ENCODE measurements around the gene IMMP2L.

IMMP2L gene

DNA sequence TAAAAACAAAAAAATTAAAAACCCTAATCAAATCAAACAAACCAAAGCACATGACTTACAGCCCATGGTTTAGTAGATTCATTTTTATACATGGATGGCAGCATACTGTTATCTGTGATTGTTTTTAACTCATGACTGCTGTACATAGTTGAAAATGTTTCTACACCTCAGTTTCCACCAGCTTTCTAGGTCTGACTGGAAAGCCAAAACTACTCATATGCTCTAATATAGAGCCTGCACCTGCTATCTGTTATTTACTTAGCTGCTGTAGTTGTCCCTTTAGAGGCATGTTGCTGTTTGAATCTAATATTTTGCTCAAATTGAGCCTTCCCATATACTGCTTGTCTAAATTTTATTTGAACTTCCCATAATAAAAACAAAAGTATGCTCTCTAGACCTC is 761.3 kb downstream of the IMMP2L start:
- DNase-seq (ENCODE audit: low spot score), result no peak

GRCh38 chr7:110797656-110798055 is 764.6 kb downstream of the IMMP2L start:
- DNase-seq (ENCODE audit: low spot score), result no peak

DNA sequence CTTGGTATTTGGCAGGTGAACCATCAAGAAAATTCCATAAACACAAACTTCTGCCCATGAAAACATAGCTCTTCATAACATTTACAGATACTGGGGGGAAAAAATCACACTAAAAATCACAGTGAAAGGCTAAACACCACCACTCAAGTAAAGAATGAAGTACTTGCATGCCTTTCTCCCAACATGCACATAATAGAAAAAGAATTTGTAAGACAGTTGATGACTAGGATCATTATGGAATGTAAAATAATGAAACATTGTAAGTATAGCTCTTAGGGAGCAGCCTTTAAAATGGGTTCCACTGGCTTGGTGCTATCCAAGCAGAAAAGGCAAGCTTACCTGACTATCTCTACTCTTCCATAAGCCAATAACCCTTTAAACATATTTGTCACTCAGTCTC is 771.3 kb downstream of the IMMP2L start:
- DNase-seq (ENCODE audit: low spot score), result no peak

DNA sequence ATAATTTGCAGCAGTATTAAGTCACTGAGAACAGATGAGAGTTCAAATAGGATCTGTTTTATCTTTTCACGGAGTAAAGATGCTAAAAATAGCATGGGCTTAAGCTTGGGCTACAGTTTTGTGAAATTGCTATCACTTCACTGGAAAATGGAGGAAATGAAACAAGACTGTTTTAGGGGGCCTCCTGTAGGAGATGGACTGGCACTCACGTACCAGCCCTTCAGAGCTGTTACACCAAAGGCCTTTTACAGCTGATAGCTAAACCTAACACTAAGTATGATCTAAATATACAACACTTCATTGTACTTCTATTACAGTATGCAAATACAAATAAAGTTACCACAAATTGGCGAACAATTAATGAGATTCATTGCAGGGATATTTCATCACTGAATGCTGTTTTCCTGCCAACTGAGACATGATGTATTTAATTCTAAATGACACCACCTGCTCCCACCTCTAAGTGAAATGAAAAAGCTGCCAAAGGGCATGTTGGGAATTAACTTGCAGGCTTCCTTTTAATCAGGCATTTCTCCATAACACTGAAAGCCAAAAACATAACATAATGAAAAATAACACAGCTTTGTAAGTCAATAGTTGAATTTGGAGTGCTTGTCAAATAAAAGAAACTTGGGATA is 775.8 kb downstream of the IMMP2L start:
- no peak for DNase-seq (ENCODE audit: low spot score)

GRCh38 chr7:110784749-110785148 is 777.5 kb downstream of the IMMP2L start:
- no peak for DNase-seq (ENCODE audit: low spot score)

GRCh38 chr7:110780712-110781111 is 781.6 kb downstream of the IMMP2L start:
- DNase-seq (ENCODE audit: low spot score), result no peak

DNA sequence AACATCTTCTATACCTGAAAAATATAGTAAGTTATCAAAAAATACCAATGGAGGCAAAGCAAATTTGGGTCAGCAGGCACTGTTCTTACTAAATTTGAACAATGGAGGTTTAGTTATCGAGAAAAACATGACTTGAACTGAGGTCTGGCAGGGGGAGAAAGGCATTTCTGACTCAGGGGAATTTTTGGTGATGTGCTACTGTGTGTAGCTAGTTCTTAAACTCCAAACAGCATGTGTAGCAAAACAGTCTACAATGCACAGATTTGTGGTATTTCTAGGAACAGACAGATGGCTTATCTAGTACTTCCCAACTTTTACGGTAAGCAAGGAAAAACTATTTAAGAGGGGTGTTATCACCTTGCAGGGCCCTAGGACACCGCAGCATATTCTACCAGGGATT is 783.0 kb downstream of the IMMP2L start:
- no peak for DNase-seq (ENCODE audit: low spot score)

GRCh38 chr7:110775046-110775445 is 787.2 kb downstream of the IMMP2L start:
- DNase-seq (ENCODE audit: low spot score), result no peak

DNA sequence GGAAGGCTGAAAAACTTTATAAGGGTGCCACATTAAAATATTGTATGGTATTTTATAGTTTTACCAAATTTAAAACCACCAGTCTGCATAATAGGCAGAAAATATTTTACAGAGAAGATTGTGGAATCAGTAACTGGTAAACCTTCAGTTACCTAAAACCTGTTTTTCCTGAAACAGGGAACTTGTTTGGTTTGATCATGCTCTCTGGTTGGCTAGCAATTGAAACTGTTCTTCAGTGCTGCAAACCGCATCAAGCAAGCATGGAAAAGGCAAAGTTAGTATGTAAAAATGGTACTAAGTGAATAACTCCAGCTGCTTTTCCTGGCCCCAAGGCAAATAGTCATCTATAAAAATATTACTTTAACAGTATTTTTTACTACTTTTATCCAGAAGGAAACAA is 788.2 kb downstream of the IMMP2L start:
- DNase-seq (ENCODE audit: low spot score), result no peak

DNA sequence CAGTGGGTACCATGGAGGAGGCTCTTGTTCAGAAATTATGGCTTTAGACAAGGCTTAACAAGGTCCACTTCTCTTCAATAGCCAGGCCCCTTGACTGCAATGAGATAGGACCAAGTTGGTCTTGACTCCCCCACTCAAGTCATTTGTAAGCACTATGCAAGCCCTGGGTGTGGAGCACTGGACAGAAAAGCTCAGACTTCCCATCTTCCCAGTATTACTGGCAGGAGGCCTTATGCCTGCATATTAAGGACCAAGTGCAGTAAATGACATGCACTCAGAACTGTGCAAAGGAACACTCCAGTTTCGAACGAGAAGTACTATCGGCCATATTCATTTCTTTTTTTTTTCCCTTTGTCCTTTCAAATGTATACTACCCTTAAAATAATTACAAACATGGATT is 789.7 kb downstream of the IMMP2L start:
- DNase-seq (ENCODE audit: low spot score), result no peak

GRCh38 chr7:110771717-110772116 is 790.6 kb downstream of the IMMP2L start:
- DNase-seq (ENCODE audit: low spot score), result no peak

- no peak for DNase-seq (ENCODE audit: low spot score)
Measured at GRCh38 chr7:110767550-110768110, 794.7 kb downstream of the IMMP2L start.

DNA sequence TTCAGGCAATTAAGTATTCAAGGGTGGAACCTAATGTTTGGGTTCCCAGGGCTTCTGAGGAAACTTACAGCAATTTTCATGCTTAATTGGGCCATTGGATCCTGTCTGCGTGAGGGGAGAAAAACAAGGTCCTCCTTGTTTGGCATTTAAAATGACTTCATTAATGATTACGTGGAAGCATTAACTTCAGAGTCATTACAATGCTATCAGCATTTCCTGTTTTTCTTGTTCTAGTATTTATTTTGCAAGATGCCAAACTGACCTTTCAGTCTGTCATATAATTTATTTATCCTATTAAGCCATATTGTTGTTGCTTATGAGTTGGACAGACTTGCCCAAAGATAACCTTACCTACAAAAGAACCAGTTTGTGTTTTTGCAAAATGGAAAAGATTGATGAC is 795.4 kb downstream of the IMMP2L start:
- peak; percentile 60 for DNase-seq (ENCODE audit: low spot score)

DNA sequence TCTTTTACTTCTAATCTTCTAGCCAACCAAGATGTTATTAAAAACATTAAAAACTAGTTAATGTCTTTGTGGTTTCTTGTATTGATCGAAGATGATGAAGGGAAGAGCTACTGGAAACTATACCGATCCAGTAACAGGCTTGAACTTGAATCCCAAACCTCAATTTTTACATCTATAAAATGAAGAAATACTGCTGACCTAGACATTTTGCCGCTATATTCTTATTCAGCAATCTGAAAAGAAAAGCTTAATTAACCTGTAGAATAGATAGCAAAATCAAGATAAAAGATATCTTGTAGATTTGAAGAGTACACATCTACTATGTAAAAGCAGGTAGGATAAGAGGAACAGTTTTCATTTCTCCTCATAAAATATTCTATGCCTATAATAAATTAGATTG is 797.4 kb downstream of the IMMP2L start:
- DNase-seq (ENCODE audit: low spot score), result no peak

GRCh38 chr7:110762546-110763225 is 799.6 kb downstream of the IMMP2L start:
- DNase-seq (ENCODE audit: low spot score), result no peak

- DNase-seq (ENCODE audit: low spot score), result peak; percentile 90
Measured at GRCh38 chr7:110760341-110760740, 802.0 kb downstream of the IMMP2L start.

- no peak for DNase-seq (ENCODE audit: low spot score)
Measured at GRCh38 chr7:110759069-110759468, 803.2 kb downstream of the IMMP2L start.

DNA sequence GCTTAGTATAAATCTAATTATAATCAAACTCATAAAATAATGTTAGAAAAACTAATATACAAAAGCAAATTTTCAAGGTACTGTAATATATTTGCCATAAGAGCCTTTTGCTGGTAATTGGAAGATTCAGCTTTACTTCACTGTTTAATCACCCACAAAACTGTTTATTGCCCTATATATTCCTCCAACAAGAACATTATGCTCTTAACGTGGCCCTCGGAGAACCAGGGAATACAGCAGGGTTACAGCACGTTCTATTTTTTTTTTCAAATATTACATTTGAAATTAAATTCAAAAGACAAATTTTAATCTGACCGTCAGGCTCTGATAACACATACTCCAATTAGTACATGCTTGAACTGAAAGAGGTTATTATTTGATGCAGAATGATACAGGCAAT is 807.6 kb downstream of the IMMP2L start:
- DNase-seq (ENCODE audit: low spot score), result no peak

DNA sequence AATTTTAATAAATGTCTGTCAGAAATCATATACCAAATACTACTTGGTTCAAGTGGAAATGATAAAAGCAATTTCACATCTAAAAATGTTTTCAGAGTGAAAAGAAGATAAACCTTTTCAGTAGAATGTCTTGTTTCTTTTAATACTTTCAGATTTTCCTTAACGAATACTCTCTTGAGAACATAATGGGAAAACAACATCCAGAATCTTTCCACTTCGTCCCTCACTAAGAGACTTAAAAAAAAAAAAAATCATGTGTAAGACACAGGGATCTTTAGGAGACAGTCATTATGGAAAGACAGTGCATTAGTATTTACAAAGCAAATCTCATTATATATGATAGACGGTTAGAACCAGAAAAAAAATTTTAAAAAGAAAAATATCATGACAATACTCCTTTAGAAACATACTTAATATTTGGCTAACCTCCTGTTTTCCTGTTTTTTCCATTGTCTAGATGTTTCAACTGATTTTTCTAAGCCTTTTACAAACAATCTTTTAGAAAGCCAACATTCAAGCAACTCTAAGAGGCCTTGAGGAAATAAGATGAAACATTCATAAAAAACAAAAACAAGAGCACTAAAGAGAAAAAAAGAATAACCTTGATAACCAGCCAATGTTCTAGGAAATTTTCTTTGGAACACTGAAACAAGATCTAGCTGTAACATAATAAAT is 811.2 kb downstream of the IMMP2L start:
- no peak for DNase-seq (ENCODE audit: low spot score)

- DNase-seq (ENCODE audit: low spot score), result no peak
Measured at GRCh38 chr7:110733221-110733620, 829.1 kb downstream of the IMMP2L start.

- no peak for DNase-seq (ENCODE audit: low spot score)
Measured at GRCh38 chr7:110724811-110725210, 837.5 kb downstream of the IMMP2L start.

GRCh38 chr7:110721395-110721794 is 840.9 kb downstream of the IMMP2L start:
- DNase-seq (ENCODE audit: low spot score), result no peak

DNA sequence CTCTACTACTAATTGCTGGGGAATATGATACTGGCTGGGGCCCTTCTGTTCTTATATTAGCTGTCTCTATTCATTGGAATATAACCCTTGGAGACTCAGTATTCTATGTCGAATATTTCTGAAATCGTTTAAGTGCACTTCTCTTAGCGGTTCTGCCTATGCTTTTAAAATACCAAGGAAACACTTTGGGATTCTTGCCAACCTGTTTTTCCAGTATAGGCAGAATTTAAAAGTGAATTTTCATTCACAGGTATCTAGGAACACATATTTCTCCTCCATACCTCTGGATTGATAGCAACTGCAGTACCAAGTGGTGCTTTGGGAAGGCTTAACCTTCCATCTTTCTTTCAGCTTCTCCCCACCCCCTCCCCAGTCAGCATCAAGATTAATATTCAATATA is 841.7 kb downstream of the IMMP2L start:
- DNase-seq (ENCODE audit: low spot score), result no peak

Measured in COLO829 (cell line).